Endothelial cell of umbilical vein (primary cell): Measurements from ENCODE around the gene SMARCC1.

ENCODE experiments used
- EZH2 ChIP-seq: IDR thresholded peaks from 2 replicates; pipeline ENCODE4 v1.6.1; 2012; ENCODE audit warnings: borderline replicate concordance, low read depth, mild to moderate bottlenecking, moderate library complexity, low read length, inconsistent platforms; ENCODE audit not compliant: severe bottlenecking
- MYC ChIP-seq: IDR thresholded peaks from one replicate; pipeline ENCODE4 v1.6.1; 2011; ENCODE audit warnings: mild to moderate bottlenecking, low read depth, low read length
- POLR2A ChIP-seq: IDR thresholded peaks from 2 replicates; pipeline ENCODE4 v1.6.1; 2012; ENCODE audit warnings: low read depth, mild to moderate bottlenecking, control low read depth, low read length
- POLR2AphosphoS5 ChIP-seq: IDR thresholded peaks from 2 replicates; pipeline ENCODE4 v1.6.1; 2012; ENCODE audit warnings: low read depth, mild to moderate bottlenecking, control low read depth, low read length, moderate library complexity; ENCODE audit not compliant: insufficient read depth
- TF ChIP-seq, protein P1 (sequence below), 2 donors: IDR thresholded peaks; 1 replicate in 1 of 2; 2 replicates in 1 of 2; pipeline ENCODE4 v1.5.1; 2011; ENCODE audit warnings: low read length in 2 of 2, mild to moderate bottlenecking in 2 of 2, moderate library complexity in 2 of 2, control low read depth in 1 of 2, inconsistent platforms in 1 of 2, low read depth in 1 of 2; ENCODE audit not compliant: insufficient read depth in 1 of 2; ENCODE audit errors: extremely low read depth in 1 of 2

DNA sequence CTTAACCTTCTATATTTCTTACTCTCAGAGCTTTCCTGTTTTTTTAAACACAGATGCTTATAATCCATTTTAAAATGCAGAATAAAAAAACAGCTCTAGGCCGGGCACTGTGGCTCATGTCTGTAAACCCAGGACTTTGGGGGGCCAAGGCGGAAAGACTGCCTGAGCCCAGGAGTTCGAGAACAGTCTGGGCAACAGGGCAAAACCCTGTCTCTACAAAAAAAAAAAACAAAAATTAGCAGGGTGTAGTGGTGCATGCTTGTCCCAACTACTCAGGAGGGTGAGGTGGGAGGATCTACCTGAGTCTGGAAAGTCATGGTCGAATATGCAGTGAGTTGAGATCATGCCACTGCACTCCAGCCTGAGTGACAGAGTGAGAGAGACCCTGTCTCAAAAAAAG, 15.5 kb downstream of the SMARCC1 start:
- TF ChIP-seq, protein P1, sequence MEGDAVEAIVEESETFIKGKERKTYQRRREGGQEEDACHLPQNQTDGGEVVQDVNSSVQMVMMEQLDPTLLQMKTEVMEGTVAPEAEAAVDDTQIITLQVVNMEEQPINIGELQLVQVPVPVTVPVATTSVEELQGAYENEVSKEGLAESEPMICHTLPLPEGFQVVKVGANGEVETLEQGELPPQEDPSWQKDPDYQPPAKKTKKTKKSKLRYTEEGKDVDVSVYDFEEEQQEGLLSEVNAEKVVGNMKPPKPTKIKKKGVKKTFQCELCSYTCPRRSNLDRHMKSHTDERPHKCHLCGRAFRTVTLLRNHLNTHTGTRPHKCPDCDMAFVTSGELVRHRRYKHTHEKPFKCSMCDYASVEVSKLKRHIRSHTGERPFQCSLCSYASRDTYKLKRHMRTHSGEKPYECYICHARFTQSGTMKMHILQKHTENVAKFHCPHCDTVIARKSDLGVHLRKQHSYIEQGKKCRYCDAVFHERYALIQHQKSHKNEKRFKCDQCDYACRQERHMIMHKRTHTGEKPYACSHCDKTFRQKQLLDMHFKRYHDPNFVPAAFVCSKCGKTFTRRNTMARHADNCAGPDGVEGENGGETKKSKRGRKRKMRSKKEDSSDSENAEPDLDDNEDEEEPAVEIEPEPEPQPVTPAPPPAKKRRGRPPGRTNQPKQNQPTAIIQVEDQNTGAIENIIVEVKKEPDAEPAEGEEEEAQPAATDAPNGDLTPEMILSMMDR (IDR thresholded peaks at IDR 0.05; ENCODE audit: extremely low read depth in 1 of 2, insufficient read depth in 1 of 2, low read depth in 1 of 2, low read length in 2 of 2) = no peak
- TF ChIP-seq EZH2 = no peak
- no peak for TF ChIP-seq POLR2AphosphoS5
- no peak for TF ChIP-seq POLR2A
- no peak for TF ChIP-seq MYC
